HG02678 (cell line): ENCODE data around the gene METTL1.
A peak's percentile ranks its signal among the peaks of the same experiment; 100 is the strongest.

Experiments
- ATAC-seq: cut with Tn5 transposase; IDR thresholded peaks from one replicate; pipeline ENCODE4 v1.9.1; 2021; ENCODE audit warnings: mild to moderate bottlenecking, moderate library complexity; ENCODE audit not compliant: unreplicated experiment

METTL1 gene

DNA sequence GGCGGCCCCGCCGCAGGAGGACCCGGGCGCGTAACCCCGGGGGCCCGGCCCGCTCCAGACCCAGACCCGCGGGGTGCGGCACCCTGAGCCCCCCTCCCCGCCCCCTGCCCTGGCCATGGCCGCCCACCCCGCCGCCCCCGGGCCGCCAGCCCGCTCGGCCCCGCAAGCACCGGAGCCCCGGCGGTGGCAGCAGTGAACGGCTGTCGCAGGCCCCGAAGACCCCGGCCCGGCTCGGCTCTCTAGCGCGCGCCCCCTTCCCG, 16.8 kb downstream of the METTL1 start:
- no peak for ATAC-seq

GRCh38 chr12:57754411-57755193, 17.3 kb downstream of the METTL1 start, which contains the start of gene MARCHF9:
Gene MARCHF9, plus strand, starts transcription at chr12:57755103. Its CDS starts 426 bp downstream, at chr12:57755529.
- peak; percentile 37 for ATAC-seq

DNA sequence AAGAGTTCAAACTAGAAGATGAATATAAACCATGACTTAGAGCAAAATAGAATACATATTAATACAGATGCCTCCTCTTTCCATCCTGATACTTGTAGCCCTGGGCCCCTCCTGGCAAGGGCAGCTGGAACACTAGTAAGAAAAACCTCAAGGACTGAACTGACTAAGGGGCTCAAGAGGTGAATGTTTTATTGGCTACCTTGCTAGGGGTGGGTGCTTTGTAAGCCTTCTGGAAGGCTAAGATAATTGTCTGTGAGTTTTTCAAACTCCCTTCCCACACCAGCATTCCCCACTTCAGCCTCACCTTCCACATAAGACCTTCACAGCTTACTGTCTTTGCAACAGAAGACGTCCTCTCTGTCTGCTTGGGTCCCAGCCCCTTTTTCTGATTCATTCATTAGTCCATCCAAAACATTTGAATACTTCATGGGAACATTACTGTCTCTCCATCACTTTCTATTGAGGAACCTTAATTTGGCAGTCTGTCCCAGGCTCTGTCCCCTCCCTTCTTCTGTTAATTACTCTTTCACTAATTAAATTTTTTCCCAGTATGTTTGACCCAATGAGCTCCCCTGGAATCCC, 18.1 kb downstream of the METTL1 start:
- ATAC-seq: no peak

DNA sequence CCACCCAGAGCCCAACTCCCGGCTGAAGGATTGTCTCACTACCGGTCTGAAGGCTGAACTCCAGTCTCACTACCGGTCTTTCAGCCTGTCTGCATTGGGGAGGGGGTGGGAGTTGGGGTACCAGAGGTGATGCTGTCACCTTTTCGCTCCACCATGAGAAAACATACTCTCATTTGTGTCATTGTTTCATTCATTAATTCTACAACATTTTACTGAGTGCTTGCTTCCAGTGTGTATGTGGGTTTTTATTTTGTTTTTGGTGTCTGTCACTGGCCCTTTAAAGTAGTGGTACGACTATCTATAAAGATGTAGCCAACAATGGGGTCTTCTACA, 19.3 kb downstream of the METTL1 start:
- ATAC-seq: no peak

DNA sequence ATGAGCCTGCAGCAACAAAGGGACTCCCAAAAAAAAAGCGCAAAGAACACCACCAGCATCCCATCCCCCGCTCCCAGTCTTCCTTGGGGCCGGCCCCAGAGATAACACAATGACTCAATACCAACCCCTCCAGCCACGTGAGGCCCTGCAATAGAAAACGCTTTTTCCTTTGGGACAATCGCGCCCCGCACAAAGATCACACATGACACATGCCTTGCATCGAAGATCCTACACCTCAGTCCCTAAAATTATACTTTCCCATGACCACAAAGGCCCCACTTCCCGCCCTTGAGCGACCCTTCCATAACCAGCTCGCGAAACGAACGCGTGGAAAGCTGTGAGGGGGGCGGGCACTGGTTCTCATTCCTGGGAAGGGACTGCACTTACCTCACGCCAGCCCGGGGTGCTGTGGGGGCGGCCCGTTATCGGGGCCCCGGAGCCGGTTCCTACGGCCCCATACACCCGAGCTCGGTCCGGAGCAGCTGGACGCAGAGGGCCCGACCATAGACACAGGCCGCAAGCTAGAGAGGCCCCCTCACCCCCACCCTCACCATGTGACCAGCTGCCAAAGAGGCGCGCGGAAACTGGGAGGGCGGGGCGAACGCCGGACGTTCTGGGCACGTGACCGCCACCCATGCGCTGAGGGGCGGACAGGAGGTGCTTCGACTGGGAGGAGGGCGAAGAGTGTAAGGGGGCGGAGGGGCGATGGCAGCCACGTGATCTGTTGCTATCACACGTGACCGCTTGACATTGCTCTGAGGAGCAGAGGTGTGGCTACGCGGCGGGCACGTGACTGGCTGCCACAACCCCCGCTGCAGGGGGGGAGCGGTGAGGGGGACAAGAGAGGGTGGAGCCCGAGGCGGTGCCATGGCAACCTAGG, 19.9 kb downstream of the METTL1 start, which contains the start of gene CDK4:
TSS of gene CDK4 (minus strand) at position 523 of the 880 bp plus-strand sequence. CDS start 593 bp downstream, outside the sequence.
- ATAC-seq: peak; percentile 73

- ATAC-seq: no peak
These were observed 20.5 kb downstream of the METTL1 start for GRCh38 chr12:57751432-57751787.

DNA sequence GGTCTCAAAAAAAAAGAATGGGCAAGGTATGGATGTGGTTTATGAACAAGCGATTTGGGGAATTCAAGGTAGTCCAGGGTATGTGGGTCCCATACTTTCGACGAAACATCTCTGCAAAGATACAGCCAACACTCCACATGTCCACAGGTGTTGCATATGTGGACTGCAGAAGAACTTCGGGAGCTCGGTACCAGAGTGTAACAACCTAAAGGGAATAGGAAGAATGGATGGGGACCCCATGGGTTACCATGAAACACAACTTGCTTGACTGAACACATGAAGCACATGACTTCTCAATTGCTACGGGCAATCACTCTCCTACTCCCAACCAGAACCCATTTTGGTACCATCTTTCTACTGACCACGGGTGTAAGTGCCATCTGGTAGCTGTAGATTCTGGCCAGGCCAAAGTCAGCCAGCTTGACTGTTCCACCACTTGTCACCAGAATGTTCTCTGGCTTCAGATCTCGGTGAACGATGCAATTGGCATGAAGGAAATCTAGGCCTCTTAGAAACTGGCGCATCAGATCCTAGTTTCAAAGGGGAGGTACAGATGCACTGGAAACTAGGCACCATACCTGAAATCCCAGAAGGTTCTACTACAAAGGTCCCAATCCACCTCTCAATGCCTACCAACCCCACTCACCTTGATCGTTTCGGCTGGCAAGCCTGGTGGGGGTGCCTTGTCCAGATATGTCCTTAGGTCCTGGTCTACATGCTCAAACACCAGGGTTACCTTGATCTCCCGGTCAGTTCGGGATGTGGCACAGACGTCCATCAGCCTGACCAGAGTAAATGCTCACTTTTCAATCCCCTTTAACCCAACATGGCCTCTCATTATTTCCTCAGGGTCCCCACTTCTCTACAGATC, 21.1 kb downstream of the METTL1 start:
- ATAC-seq: no peak

DNA sequence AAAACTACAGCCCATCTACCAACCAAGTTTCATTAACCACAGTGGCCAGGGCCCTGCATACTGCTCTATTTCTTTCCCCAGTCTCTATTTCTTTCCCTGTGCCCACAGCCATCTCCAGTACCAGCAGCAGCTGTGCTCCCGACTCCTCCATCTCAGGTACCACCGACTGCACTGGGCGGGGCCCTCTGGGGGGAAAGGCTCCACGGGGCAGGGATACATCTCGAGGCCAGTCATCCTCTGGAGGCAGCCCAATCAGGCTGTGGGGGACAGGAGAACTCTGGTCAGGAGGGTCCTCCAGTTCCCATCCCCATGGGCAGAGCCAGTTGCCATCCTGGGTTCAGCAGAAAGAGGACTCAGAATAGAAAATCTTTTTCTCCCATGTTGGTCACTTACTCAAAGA, 22.8 kb downstream of the METTL1 start:
- ATAC-seq: no peak

- no peak for ATAC-seq
These were observed 25.9 kb downstream of the METTL1 start for GRCh38 chr12:57746025-57746424.

DNA sequence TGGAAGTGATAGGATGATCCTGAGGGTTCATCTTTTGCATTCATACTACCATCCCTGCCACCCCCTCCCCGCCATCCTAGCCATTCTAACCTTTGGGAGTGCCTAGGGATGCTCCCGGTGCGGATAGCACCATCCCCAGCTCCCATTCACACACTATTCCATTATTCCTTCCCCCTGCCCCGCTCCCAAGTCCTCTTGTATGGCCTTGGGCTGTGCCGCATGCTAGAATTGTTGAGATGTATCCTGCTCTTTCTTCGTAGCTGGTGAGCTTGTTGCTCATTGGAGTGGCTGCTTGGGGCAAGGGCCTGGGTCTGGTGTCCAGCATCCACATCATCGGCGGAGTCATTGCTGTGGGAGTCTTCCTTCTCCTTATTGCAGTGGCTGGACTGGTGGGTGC, 26.4 kb downstream of the METTL1 start:
- no peak for ATAC-seq

- ATAC-seq: peak; percentile 87
These were observed 27.0 kb downstream of the METTL1 start, which contains the start of gene TSPAN31 for GRCh38 chr12:57744777-57745484. Gene TSPAN31, plus strand, starts transcription at chr12:57745039. Its CDS starts 116 bp downstream, at chr12:57745155.

GRCh38 chr12:57744194-57744776, 27.6 kb downstream of the METTL1 start:
- ATAC-seq: peak; percentile 40

GRCh38 chr12:57743769-57744168, 28.1 kb downstream of the METTL1 start:
- no peak for ATAC-seq

DNA sequence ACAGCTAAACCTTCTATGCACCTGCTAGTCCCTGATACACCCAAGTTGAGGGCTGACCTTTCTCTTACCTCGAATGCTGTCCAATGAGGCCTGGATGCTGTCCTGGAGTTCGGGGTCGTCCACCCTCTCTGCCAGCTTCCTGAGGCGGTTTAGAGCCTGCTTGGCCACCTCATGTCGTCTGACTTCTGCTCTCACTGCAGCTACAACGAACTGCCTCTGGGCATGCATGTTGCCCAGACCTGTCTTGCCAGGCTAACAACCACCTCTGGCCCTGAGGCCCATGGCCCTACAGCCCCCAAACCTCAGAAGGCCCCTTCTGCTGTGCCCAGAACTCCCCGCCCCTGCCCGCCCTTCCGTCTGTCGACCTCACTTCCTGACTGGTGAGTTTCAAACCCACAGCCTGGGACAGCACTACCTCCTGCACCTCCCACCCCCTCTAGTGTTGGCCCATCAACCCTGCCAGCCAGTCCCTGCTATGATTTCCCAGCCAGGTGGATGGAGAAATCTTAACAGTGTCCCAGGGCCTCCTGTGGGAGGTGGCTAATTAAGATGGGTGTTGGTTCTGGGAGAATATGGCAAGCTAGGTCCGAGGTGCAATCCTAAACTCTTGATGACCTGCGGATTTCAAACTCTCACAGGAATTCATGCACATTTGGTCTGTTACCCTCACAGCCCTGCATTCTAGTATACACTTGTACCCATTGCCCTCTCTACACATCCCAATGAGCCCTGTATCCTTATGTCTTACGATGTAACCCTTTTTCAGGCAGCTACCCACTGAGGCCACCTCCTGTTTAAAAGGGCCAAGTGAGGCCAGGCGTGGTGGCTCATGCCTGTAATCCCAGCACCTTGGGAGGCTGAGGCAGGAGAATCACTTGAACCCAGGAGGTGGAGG, 29.8 kb downstream of the METTL1 start:
- peak; percentile 55 for ATAC-seq

DNA sequence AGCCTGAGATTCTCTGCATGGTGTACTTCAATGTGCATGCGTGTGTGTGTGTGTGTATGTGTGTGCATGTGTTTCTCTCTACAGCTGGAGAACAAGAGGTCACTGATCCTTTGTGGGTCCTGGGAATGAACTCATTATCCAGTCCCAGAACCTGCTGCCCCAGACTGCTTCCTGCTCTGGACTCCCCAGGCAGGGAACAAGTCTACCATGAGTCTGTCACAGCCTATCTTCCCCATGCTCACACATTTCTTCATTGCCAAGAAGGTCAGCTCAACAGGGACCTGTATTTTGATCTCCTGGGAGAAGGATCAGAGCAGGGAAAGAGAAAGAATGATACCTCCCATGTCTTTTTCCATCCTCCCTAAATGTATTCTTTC, 30.5 kb downstream of the METTL1 start:
- no peak for ATAC-seq

- peak; percentile 43 for ATAC-seq
These were observed 31.1 kb downstream of the METTL1 start for GRCh38 chr12:57740656-57741412.

- ATAC-seq: no peak
These were observed 31.9 kb downstream of the METTL1 start for GRCh38 chr12:57739914-57740538.

GRCh38 chr12:57739387-57739786, 32.5 kb downstream of the METTL1 start:
- no peak for ATAC-seq
